Effector memory CD4-positive, alpha-beta T cell (primary cell): ENCODE data around the gene APLP1.
"Not testable (repeated sequence)": the region's sequence is repeated elsewhere in the genome, so short reads cannot be mapped to it uniquely, and the experiment has no call there.

Experiments used
- DNase-seq, 3 donors: peaks; one replicate each; pipeline ENCODE4 v3.0.0-alpha.2; 2020
- H3K27ac ChIP-seq: 2 replicates; pipeline ENCODE4 v1.7.0; 2013; ENCODE audit warnings: mild to moderate bottlenecking, low read length, moderate library complexity; ENCODE audit not compliant: insufficient read depth, poor library complexity, severe bottlenecking
- H3K27me3 ChIP-seq: replicated peaks from 2 replicates; pipeline ENCODE4 v1.7.0; 2013; ENCODE audit warnings: mild to moderate bottlenecking, low read length; ENCODE audit not compliant: insufficient read depth, control insufficient read depth, poor library complexity, severe bottlenecking
- H3K36me3 ChIP-seq: 2 replicates; pipeline ENCODE4 v1.7.0; 2013; ENCODE audit warnings: mild to moderate bottlenecking, low read length, moderate library complexity; ENCODE audit not compliant: control insufficient read depth, insufficient read depth
- H3K4me1 ChIP-seq: 2 replicates; pipeline ENCODE4 v1.7.0; 2013; ENCODE audit warnings: low read length, mild to moderate bottlenecking; ENCODE audit not compliant: control insufficient read depth, insufficient read depth, poor library complexity, severe bottlenecking
- H3K4me3 ChIP-seq: 2 replicates; pipeline ENCODE4 v1.7.0; 2013; ENCODE audit warnings: low read length, low read depth, mild to moderate bottlenecking; ENCODE audit not compliant: insufficient read depth, poor library complexity, severe bottlenecking
- H3K9me3 ChIP-seq: 2 replicates; pipeline ENCODE4 v1.7.0; 2013; ENCODE audit warnings: mild to moderate bottlenecking, low read length, moderate library complexity; ENCODE audit not compliant: control insufficient read depth
- total RNA-seq, 3 donors: gene quantifications; one replicate each; lab custom pipeline; 2026; lab: John Stamatoyannopoulos, UW

The APLP1 gene
- 0 to 0.17 (median 0) reads per million in 3 donors for total RNA-seq

DNA sequence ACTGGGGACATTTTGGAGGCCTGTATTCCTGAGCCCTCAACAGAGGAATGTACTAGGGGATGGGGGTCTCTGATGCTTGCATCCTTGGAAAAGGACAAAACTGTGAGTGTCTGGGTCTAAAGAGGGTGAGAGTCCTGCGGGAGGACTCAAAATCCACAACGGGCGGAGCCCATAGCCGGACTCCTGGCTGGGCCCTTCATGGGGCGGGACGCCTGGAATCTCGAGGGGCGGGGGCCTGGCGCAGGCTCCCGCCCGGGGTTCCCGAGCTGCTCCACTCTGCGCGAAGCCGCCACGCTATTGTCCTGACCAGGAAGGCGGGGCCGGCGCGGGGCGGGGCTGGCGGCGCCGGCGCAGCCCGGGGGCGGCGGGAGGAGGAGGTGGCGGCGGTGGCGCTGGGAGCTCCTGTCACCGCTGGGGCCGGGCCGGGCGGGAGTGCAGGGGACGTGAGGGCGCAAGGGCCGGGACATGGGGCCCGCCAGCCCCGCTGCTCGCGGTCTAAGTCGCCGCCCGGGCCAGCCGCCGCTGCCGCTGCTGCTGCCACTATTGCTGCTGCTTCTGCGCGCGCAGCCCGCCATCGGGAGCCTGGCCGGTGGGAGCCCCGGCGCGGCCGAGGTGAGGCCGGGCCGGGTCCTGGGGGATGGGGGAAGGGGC lies at the start of gene APLP1:
Gene APLP1, plus strand, starts transcription at position 403 of the 651 bp plus-strand sequence. Its CDS starts 63 bp downstream, at position 466.
- peak within 1 kb of the TSS; percentile 44 for H3K4me3 ChIP-seq
- no peaks in the 10 kb centered on the region for H3K36me3 ChIP-seq
- peaks cover 20% of the 10 kb centered on the region for H3K4me1 ChIP-seq
- peak; percentile 30 to 49 (median 43) for DNase-seq
- no peaks in the 10 kb centered on the region for H3K9me3 ChIP-seq
- peaks cover 8% of the 10 kb centered on the region for H3K27me3 ChIP-seq
- no peak within 1 kb of the TSS for H3K27ac ChIP-seq

DNA sequence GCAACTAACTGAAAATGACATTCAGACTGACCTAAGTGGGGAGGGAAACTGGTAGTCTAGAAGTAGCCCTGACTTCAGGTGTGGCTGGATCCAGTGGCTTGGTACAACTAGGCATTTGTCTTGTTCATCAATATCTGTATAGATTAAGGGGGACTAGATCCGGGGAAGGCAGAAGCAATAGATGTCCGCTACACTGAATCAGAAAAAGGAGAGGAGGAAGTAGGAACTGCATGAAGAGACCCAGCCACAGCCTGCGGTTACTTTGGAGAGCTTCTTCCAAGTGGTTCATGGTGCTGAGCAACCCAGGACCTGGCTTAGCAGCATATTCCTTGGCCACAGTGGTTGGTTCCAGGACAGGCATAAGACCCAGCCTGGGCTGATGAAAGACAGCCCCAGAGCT lies 45.8 kb upstream of the APLP1 start:
- DNase-seq: no peak
- Histone ChIP-seq H3K27me3 (no peaks in the 10 kb centered on the region), H3K4me3 (no peak overlapping the region), H3K9me3 (no peaks in the 10 kb centered on the region), H3K27ac (no peak overlapping the region), H3K4me1 (no peaks in the 10 kb centered on the region), H3K36me3 (no peaks in the 10 kb centered on the region)

DNA sequence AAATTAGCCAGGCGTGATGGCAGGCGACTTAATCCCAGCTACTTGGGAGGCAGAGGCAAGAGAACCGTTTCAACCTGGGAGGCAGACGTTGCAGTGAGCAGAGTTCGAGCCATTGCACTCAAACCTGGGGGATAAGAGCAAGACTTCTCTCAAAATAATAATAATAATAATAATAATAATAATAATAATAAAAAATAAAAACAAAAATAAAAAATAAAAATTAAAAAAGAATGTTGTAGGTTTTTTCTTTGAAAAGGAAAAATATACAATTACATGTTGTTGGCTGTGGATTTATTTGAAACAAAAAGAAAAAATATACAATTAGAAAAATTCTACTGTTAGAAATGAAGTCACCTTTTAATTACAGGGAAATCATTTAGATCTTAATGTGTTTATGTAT lies 44.2 kb upstream of the APLP1 start:
- DNase-seq: no peak
- Histone ChIP-seq H3K36me3 (no peaks in the 10 kb centered on the region), H3K9me3 (no peaks in the 10 kb centered on the region), H3K27me3 (no peaks in the 10 kb centered on the region), H3K27ac (no peak overlapping the region), H3K4me3 (no peak overlapping the region), H3K4me1 (no peaks in the 10 kb centered on the region)

DNA sequence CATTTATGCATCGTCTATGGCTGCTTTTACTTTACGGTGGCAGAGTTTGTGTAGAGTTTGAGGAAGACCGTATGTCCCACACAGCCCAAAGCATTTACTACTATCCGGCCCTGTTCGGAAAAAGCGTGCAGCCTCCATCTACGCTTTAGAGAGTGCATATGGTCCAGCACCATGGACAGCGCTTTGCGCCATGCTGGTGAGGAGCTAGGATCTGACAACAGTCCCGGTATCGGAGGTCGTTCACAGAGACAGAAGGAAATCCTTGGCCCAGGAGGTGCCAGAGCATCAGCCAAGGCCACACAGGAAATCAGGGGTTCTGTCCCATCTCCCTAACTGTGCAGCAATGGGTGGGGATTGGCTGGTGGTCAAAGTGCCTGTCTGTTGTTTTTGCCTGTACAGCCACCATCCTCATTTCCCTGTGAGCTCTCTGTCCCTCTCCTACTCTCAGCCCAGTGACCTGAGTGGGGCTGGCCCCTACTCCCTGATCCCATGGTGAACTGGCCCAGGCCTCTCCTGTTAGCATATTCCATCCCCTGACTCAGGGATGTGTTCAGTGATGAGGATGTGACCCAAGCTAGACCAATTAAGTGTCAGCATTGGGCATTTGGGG lies 39.6 kb upstream of the APLP1 start:
- peak in 1 of 3 donors; percentile 16 for DNase-seq
- Histone ChIP-seq H3K4me1 (no peaks in the 10 kb centered on the region), H3K4me3 (no peak overlapping the region), H3K27me3 (peaks cover 3% of the 10 kb centered on the region), H3K9me3 (no peaks in the 10 kb centered on the region), H3K36me3 (no peaks in the 10 kb centered on the region), H3K27ac (no peak overlapping the region)

DNA sequence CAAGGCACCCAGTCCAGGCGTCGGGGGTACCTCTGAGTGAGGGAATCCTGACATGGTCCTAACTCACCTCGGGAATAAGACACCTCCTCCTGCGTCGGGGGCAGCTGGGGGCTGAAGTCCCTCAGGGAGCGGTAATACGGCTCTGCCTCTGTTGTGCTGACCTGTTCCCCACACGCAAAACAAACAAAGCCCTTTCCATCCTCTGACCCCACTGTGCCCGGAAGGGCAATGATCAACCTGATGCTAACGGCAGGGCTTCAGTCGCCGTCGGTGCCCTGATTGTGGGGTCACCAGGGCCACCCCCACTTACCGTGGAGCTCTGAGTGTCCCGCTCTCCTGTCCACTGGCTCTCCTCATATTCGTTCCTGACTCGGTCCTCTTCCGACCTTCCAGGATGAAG lies 37.4 kb upstream of the APLP1 start:
- no peak overlapping the region for H3K27ac ChIP-seq
- peaks cover 3% of the 10 kb centered on the region for H3K27me3 ChIP-seq

DNA sequence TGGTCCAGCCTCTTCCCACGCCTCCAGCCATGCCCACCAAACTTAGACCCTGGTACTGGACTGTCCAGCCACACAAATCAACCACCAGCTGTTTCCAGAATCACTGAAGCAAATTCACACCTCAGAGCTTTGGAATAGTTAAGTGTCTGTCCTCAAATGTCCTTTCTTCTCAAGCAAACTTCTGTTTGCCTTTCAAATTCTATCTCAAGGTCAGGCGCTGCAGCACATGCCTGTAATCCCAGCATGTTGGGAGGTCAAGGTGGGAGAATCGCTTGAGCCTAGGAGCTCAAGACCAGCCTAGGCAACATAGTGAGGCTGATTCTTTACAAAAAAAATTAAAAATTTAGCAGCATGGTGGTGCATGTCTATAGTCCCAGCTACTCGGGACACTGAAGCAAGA lies 36.3 kb upstream of the APLP1 start:
- no peak overlapping the region for H3K27ac ChIP-seq
- no peaks in the 10 kb centered on the region for H3K9me3 ChIP-seq
- no peaks in the 10 kb centered on the region for H3K4me1 ChIP-seq
- no peak overlapping the region for H3K4me3 ChIP-seq
- H3K27me3 ChIP-seq: peaks cover 3% of the 10 kb centered on the region
- H3K36me3 ChIP-seq: no peaks in the 10 kb centered on the region
- no peak for DNase-seq

More for the DNA sequence above, 37.4 kb upstream of the APLP1 start:
- no peaks in the 10 kb centered on the region for H3K9me3 ChIP-seq
- H3K36me3 ChIP-seq: no peaks in the 10 kb centered on the region
- H3K4me3 ChIP-seq: no peak overlapping the region
- no peak for DNase-seq
- no peaks in the 10 kb centered on the region for H3K4me1 ChIP-seq

DNA sequence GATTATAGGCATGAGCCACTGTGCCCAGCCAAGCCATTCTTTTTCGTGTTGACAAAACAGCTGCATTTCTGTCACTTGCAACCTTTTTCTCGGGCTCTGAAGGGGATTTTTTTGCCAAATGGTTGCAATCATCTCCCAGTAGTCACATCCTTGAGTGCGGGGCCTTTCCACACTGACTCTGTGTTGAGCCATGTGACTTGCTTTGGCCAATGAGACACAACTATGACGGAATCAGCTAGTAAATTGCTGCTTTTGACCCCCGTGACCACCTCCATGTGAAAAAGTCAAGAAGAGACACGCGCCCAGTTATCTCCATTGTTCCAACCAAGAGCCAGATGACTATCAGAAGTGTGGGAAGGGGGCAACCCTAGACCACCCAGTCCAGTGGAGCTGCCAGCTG lies 34.4 kb upstream of the APLP1 start:
- Histone ChIP-seq H3K27me3 (peaks cover 3% of the 10 kb centered on the region), H3K9me3 (no peaks in the 10 kb centered on the region), H3K27ac (no peak overlapping the region), H3K4me1 (no peaks in the 10 kb centered on the region), H3K36me3 (no peaks in the 10 kb centered on the region), H3K4me3 (no peak overlapping the region)
- no peak for DNase-seq

DNA sequence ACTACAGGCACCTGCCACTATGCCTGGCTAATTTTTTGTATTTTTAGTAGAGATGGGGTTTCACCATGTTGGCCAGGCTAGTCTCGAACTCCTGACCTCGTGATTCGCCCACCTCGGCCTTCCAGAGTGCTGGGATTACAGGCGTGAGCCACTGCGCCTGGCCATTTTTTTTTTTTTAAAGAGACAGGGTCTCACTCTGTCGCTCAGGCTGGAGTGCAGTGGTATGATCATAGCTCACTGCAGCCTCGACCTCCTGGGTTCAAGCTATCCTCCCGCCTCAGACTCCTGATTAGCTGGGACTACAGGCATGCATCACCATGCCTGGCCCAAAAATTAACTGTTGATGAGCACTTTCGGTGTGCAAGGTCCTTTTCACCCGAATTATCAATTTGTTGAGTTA lies 32.3 kb upstream of the APLP1 start:
- H3K27ac ChIP-seq, DNase-seq, H3K36me3 ChIP-seq, H3K27me3 ChIP-seq, H3K9me3 ChIP-seq, H3K4me3 ChIP-seq, H3K4me1 ChIP-seq: not testable (repeated sequence)

DNA sequence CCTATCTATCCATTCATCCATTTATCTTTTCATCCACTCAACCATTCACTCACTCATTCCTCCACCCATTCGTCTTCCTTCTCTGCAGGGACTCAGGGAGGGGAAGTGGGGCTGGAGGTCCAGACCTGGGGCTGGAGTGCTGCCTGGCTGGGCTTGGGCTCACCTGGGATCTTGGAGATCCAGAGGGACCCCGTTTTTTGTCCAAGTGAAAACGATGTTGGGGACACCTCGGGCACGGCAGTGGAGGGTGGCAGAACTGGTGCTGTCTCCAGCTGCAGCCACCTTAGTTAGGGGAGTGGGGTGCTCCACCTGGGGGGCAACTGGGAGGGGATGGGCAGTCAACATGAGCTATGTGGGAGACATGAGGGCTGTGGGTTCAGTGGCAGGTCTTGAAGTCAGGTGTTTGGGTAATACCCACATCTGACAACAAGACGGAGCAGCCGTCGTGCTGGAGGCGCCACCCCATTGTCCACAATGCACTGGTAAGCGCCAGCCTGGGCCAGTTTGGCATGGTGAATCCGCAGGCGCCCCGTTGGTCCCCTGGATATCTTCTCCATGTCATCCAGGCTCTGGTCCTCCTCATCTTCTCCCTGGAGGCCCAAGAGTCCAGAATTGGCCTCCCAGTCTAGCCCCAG lies 26.3 kb upstream of the APLP1 start:
- no peaks in the 10 kb centered on the region for H3K36me3 ChIP-seq
- peaks cover 10% of the 10 kb centered on the region for H3K4me1 ChIP-seq
- H3K4me3 ChIP-seq: no peak overlapping the region
- H3K9me3 ChIP-seq: no peaks in the 10 kb centered on the region
- H3K27me3 ChIP-seq: peaks cover 31% of the 10 kb centered on the region
- DNase-seq: no peak
- no peak overlapping the region for H3K27ac ChIP-seq

DNA sequence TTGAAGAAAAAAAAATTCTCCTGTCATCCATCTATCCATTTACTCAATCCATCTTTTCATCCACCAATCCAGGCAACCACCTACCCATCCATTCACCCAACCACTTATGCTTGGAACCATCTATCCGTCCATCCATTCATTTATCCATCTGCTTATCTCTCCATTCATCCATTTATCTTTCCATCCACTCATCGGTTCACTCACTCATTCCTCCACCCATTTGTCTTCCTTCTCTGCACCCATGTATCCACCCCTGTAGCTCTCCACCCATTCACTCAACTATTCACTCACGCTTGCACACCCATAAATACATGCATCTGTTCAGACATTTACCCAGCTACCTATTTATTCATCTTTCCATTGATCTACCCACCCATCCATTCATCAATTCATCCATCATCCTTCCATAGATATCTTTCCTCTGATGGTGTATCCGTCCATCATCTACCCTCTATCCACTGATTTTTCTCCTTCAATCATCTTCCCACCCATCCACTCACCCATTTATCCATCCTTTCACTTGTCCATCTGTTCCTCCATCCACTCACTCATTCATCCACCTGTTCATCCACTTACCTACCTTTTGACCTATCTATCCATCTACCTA lies 25.6 kb upstream of the APLP1 start:
- no peaks in the 10 kb centered on the region for H3K36me3 ChIP-seq
- H3K9me3 ChIP-seq: no peaks in the 10 kb centered on the region
- peaks cover 10% of the 10 kb centered on the region for H3K4me1 ChIP-seq
- H3K4me3 ChIP-seq: no peak overlapping the region
- peaks cover 33% of the 10 kb centered on the region for H3K27me3 ChIP-seq
- H3K27ac ChIP-seq: no peak overlapping the region
- DNase-seq: no peak
